ENCODE data around the gene CTCFL.

The CTCFL gene

GRCh38 chr20:57509665-57510237 is 15.2 kb downstream of the CTCFL start:
- peak; percentile 13 for TF ChIP-seq CTCF (IDR thresholded peaks at IDR 0.05; ENCODE audit: low read depth, low read length, missing control alignments)
- DNase-seq (ENCODE audit: low read depth): no peak

GRCh38 chr20:57508831-57509230 is 16.1 kb downstream of the CTCFL start:
- no peak for TF ChIP-seq CTCF (IDR thresholded peaks at IDR 0.05; ENCODE audit: low read depth, low read length, missing control alignments)
- DNase-seq (ENCODE audit: low read depth): no peak
- in situ Hi-C loops (cut with HindIII; ENCODE audit: low sequenced_read_pairs): loop anchor here (25.0 kb wide), 1 partner anchor 678 kb away; no protein-coding TSS in a partner anchor
- no peak overlapping the region for H3K4me3 ChIP-seq (ENCODE audit: low read depth, low read length)

More at GRCh38 chr20:57509665-57510237, 15.2 kb downstream of the CTCFL start:
- no peak overlapping the region for H3K4me3 ChIP-seq (ENCODE audit: low read depth, low read length)
- in situ Hi-C loops (cut with HindIII; ENCODE audit: low sequenced_read_pairs): loop anchor here (25.0 kb wide), 1 partner anchor 678 kb away; no protein-coding TSS in a partner anchor

- in situ Hi-C loops (cut with HindIII; ENCODE audit: low sequenced_read_pairs): loop anchor here (25.0 kb wide), 1 partner anchor 679 kb away; no protein-coding TSS in a partner anchor
- TF ChIP-seq CTCF (IDR thresholded peaks at IDR 0.05; ENCODE audit: low read depth, low read length, missing control alignments): no peak
- no peak for DNase-seq (ENCODE audit: low read depth)
- no peak overlapping the region for H3K4me3 ChIP-seq (ENCODE audit: low read depth, low read length)
Observed at GRCh38 chr20:57508381-57508780, 16.6 kb downstream of the CTCFL start.

GRCh38 chr20:57507477-57507876 is 17.5 kb downstream of the CTCFL start:
- no peak overlapping the region for H3K4me3 ChIP-seq (ENCODE audit: low read depth, low read length)
- TF ChIP-seq CTCF (IDR thresholded peaks at IDR 0.05; ENCODE audit: low read depth, low read length, missing control alignments): no peak
- DNase-seq (ENCODE audit: low read depth): no peak
- in situ Hi-C loops (cut with HindIII; ENCODE audit: low sequenced_read_pairs): loop anchor here (25.0 kb wide), 1 partner anchor 680 kb away; no protein-coding TSS in a partner anchor

GRCh38 chr20:57505979-57506378 is 19.0 kb downstream of the CTCFL start:
- in situ Hi-C loops (cut with HindIII; ENCODE audit: low sequenced_read_pairs): loop anchor here (25.0 kb wide), 1 partner anchor 681 kb away; no protein-coding TSS in a partner anchor
- TF ChIP-seq CTCF (IDR thresholded peaks at IDR 0.05; ENCODE audit: low read depth, low read length, missing control alignments): no peak
- no peak for DNase-seq (ENCODE audit: low read depth)
- H3K4me3 ChIP-seq (ENCODE audit: low read depth, low read length): no peak overlapping the region

GRCh38 chr20:57504411-57504810 is 20.5 kb downstream of the CTCFL start:
- in situ Hi-C loops (cut with HindIII; ENCODE audit: low sequenced_read_pairs): loop anchor here (25.0 kb wide), 1 partner anchor 683 kb away; no protein-coding TSS in a partner anchor
- no peak for DNase-seq (ENCODE audit: low read depth)
- H3K4me3 ChIP-seq (ENCODE audit: low read depth, low read length): no peak overlapping the region
- TF ChIP-seq CTCF (IDR thresholded peaks at IDR 0.05; ENCODE audit: low read depth, low read length, missing control alignments): no peak

Data from astrocyte of the cerebellum (primary cell).